Left colon (tissue), 2 donors: ENCODE data around the gene LZTS3. TPM values are rescaled to one million over a fixed set of nuclear protein-coding genes. Genes with fewer than 3 reads are reported as not detected.

Experiments
- ATAC-seq: fragments of 200-7000 bp; cut with Tn5 transposase; one replicate; pipeline ENCODE4 v1.9.1; 2020; ENCODE audit warnings: mild to moderate bottlenecking, moderate library complexity
- DNase-seq, 2 donors: peaks; one replicate each; pipeline ENCODE4 v3.0.0-alpha.2; 2020
- intact Hi-C, 2 donors: fragments of 100-400 bp; cut with DNase I in 1 of 2; cut with micrococcal nuclease in 1 of 2; formaldehyde crosslinking; loops; one replicate each; pipeline versions ENCODE4 v1.11.2 to v1.14.0; 2022; cut with DNase I, micrococcal nuclease
- total RNA-seq, 2 donors: library from RNA; stranded (reverse); fragmentation: NEBNext Ultra II Directional; extraction: Animal tissue kit (Norgen Biotek cat#: 25700); gene quantifications; one replicate each; pipeline ENCODE4 v1.2.1, GENCODE V29; 2021
- donor health status: DM: no; HTN: no; CAD: no.
- donor health status: DM: yes; HTN: yes; CAD: no.

Gene LZTS3
- total RNA-seq, 2 donors from 2014 or later, result 5.5 to 10.9 TPM

- intact Hi-C loops, result no loop called here
- no peak for DNase-seq
- no peak for ATAC-seq
Measured at GRCh38 chr20:3172126-3172932, 1.0 kb downstream of the LZTS3 start.

GRCh38 chr20:3171391-3172125 is 1.8 kb downstream of the LZTS3 start:
- intact Hi-C loops, result no loop called here
- DNase-seq, result no peak
- no peak for ATAC-seq

- ATAC-seq (no peak), DNase-seq (no peak)
- intact Hi-C loops, result no loop called here
Measured at GRCh38 chr20:3168829-3169590, 4.3 kb downstream of the LZTS3 start.

GRCh38 chr20:3168079-3168828 is 5.1 kb downstream of the LZTS3 start:
- ATAC-seq (peak; percentile 76), DNase-seq (peak; percentile 59 to 77)
- intact Hi-C loops, result no loop called here

- DNase-seq, result no peak
- ATAC-seq, result no peak
Measured at GRCh38 chr20:3167738-3168078, 5.6 kb downstream of the LZTS3 start.

GRCh38 chr20:3166913-3167342 is 6.4 kb downstream of the LZTS3 start:
- no peak for DNase-seq
- ATAC-seq, result no peak

More at GRCh38 chr20:3167738-3168078, 5.6 kb downstream of the LZTS3 start:
- intact Hi-C loops, result no loop called here

GRCh38 chr20:3166338-3166912 is 6.9 kb downstream of the LZTS3 start:
- intact Hi-C loops, result no loop called here
- DNase-seq (no peak), ATAC-seq (no peak)

More at GRCh38 chr20:3166913-3167342, 6.4 kb downstream of the LZTS3 start:
- intact Hi-C loops, result no loop called here

GRCh38 chr20:3165473-3166337 is 7.6 kb downstream of the LZTS3 start:
- peak; percentile 5 for ATAC-seq
- DNase-seq, result peak in 1 of 2 donors; percentile 45
- intact Hi-C loops, result no loop called here

- no peak for ATAC-seq
- no peak for DNase-seq
- intact Hi-C loops, result no loop called here
Measured at GRCh38 chr20:3164763-3165410, 8.5 kb downstream of the LZTS3 start.

GRCh38 chr20:3164043-3164762 is 9.1 kb downstream of the LZTS3 start:
- ATAC-seq (no peak), DNase-seq (no peak)
- intact Hi-C loops, result no loop called here

- DNase-seq (no peak), ATAC-seq (no peak)
- intact Hi-C loops, result no loop called here
Measured at GRCh38 chr20:3163099-3164042, 10.0 kb downstream of the LZTS3 start.

- ATAC-seq (no peak), DNase-seq (no peak)
- intact Hi-C loops, result no loop called here
Measured at GRCh38 chr20:3162080-3162611, 11.2 kb downstream of the LZTS3 start.

- no peak for ATAC-seq
- no peak for DNase-seq
- intact Hi-C loops, result no loop called here
Measured at GRCh38 chr20:3161316-3162079, 11.9 kb downstream of the LZTS3 start.

- DNase-seq (no peak), ATAC-seq (no peak)
- intact Hi-C loops, result no loop called here
Measured at GRCh38 chr20:3160418-3160817, 12.9 kb downstream of the LZTS3 start.
